Lower leg skin (tissue), 4 donors: Measurements from ENCODE around the gene RIOX2. TPM values are rescaled to one million over a fixed set of nuclear protein-coding genes. Genes with fewer than 3 reads are reported as not detected.

ENCODE experiments used
- DNase-seq, 2 donors: peaks; one replicate each; pipeline ENCODE4 v3.0.0-alpha.2; 2019; ENCODE audit warnings: low spot score in 2 of 2
- H3K4me3 ChIP-seq: fragments of 200-600 bp; sonication (generic); 2 replicates; pipeline ENCODE4 v1.5.1; 2017; ENCODE audit warnings: mild to moderate bottlenecking, low read depth; ENCODE audit not compliant: poor library complexity, severe bottlenecking
- CTCF ChIP-seq, 3 donors: fragments of 450-650 bp; IDR thresholded peaks; one replicate each; pipeline ENCODE4 v1.5.1; 2016; ENCODE audit warnings: antibody characterized with exemption in 3 of 3, mild to moderate bottlenecking in 3 of 3, moderate library complexity in 2 of 3
- POLR2A ChIP-seq, 2 donors: fragments of 450-650 bp; IDR thresholded peaks; one replicate each; pipeline ENCODE4 v1.6.1; 2016 to 2017; ENCODE audit warnings: antibody characterized with exemption in 2 of 2, mild to moderate bottlenecking in 1 of 2, moderate library complexity in 1 of 2
- WGBS, 2 donors: methylation state at CpG; one replicate each; pipeline ENCODE4 v1.1.5; 2018; 5-methylcytosine and 5-hydroxymethylcytosine counted together
- intact Hi-C: fragments of 100-400 bp; cut with DNase I; formaldehyde crosslinking; loops from one replicate; pipeline ENCODE4 v1.15.0; 2023; ENCODE audit warnings: low total_unique reads
- total RNA-seq, 4 donors: library from RNA; depleted of rRNA; stranded (reverse); fragments of >200 nt; gene quantifications; one replicate each; pipeline ENCODE4 v1.1.0, GENCODE V29; 2016

The RIOX2 gene
- total RNA-seq, 4 donors from 2014 or later = 37.6 to 42.5 (median 40.7) TPM

- TF ChIP-seq POLR2A (IDR thresholded peaks at IDR 0.05) = no peak
- no peak for TF ChIP-seq CTCF (IDR thresholded peaks at IDR 0.05)
- no peak for DNase-seq
- intact Hi-C loops = no loop called here
- H3K4me3 ChIP-seq = no peak overlapping the region
- WGBS, 2 donors = 46 to 64% methylated on average over 1 of the region's 1 CpG
Observed at GRCh38 chr3:97940034-97940433, 32.2 kb downstream of the RIOX2 start.

- 89 to 94% methylated on average over 2 of the region's 2 CpGs for WGBS, 2 donors
- H3K4me3 ChIP-seq = no peak overlapping the region
- no peak for DNase-seq
- TF ChIP-seq POLR2A (IDR thresholded peaks at IDR 0.05) (no peak), CTCF (IDR thresholded peaks at IDR 0.05) (no peak)
- intact Hi-C loops = no loop called here
Observed at GRCh38 chr3:97939401-97939800, 32.8 kb downstream of the RIOX2 start.

- 97 to 98% methylated on average over 1 of the region's 1 CpG for WGBS, 2 donors
- intact Hi-C loops = no loop called here
- no peak overlapping the region for H3K4me3 ChIP-seq
- DNase-seq = no peak
- TF ChIP-seq CTCF (IDR thresholded peaks at IDR 0.05) (no peak), POLR2A (IDR thresholded peaks at IDR 0.05) (no peak)
Observed at GRCh38 chr3:97938444-97938843, 33.8 kb downstream of the RIOX2 start.

- H3K4me3 ChIP-seq = no peak overlapping the region
- TF ChIP-seq CTCF (IDR thresholded peaks at IDR 0.05) (no peak), POLR2A (IDR thresholded peaks at IDR 0.05) (no peak)
- WGBS, 2 donors = 90 to 92% methylated on average over 2 of the region's 2 CpGs
- intact Hi-C loops = no loop called here
- DNase-seq = no peak
Observed at GRCh38 chr3:97937205-97937604, 35.0 kb downstream of the RIOX2 start.

- H3K4me3 ChIP-seq = no peak overlapping the region
- intact Hi-C loops = no loop called here
- no peak for TF ChIP-seq CTCF (IDR thresholded peaks at IDR 0.05)
- TF ChIP-seq POLR2A (IDR thresholded peaks at IDR 0.05) = no peak
- 90 to 95% methylated on average over 1 of the region's 1 CpG for WGBS, 2 donors
- DNase-seq = no peak
Observed at GRCh38 chr3:97935842-97936241, 36.4 kb downstream of the RIOX2 start.

GRCh38 chr3:97934980-97935695 lies 37.1 kb downstream of the RIOX2 start:
- no peak overlapping the region for H3K4me3 ChIP-seq
- 98 to 100% methylated on average over 3 of the region's 3 CpGs for WGBS, 2 donors
- intact Hi-C loops = no loop called here
- TF ChIP-seq POLR2A (IDR thresholded peaks at IDR 0.05) (no peak), CTCF (IDR thresholded peaks at IDR 0.05) (no peak)
- no peak for DNase-seq
